Fibroblast of gingiva (primary cell): ENCODE data around the gene ENTR1.
A peak's percentile ranks its signal among the peaks of the same experiment; 100 is the strongest.
"Not testable (repeated sequence)": the region's sequence is repeated elsewhere in the genome, so short reads cannot be mapped to it uniquely, and the experiment has no call there.

Experiments used
- DNase-seq: peaks from one replicate; pipeline ENCODE4 v3.0.0-alpha.2; 2011; ENCODE audit warnings: low read depth

The ENTR1 gene

DNA sequence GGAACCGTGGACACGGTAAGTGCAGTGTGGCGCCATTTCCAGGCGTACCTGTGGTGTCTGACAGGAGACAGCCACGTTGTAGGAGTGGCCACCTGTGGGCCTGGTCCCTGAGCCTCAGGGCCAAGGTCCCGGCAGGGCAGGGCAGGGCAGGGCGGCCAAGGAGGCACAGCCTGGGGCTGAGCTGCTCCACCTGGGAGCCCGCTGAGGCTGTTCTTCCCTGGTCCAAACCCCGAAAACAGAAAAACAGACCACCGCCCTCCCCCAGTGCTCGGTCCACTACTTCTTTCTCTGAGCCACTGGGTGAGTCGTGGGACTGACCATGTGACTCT lies 8.6 kb upstream of the ENTR1 start:
- DNase-seq = no peak

DNA sequence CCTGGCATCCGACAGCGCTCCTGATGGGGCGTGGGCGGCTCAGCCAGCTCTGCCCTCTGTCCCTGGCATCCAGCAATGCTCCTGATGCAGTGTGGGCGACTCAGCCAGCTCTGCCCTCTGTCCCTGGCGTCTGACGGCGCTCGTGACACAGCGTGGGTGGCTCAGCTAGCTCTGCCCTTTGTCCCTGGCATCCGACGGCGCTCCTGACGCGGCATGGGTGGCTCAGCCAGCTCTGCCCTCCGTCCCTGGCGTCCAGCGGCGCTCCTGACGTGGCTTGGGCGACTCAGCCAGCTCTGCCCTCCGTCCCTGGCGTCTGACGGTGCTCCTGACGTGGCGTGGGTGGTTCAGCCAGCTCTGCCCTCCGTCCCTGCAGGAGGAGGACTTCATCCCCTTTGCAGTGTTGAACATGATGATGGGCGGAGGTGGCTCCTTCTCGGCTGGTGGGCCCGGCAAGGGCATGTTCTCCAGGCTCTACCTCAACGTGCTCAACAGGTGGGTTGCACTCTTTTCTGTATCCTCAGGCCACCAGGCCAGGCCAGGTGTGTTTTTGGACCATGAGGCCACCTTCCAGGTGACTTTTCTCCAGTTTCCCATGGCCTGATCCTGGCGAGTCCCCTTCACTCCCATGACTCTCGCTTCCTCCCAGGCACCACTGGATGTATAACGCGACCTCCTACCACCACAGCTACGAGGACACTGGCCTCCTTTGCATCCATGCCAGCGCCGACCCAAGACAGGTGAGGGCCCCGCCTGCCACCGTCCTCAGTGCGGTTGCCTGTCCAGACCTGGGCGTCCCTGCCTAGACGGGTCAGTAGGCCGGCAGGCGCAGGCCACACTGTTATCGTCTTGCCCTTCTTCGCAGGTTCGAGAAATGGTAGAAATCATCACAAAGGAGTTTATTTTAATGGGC lies 8.0 kb upstream of the ENTR1 start:
- DNase-seq = no peak

GRCh38 chr9:136416914-136417313 lies 6.5 kb upstream of the ENTR1 start:
- DNase-seq = no peak

DNA sequence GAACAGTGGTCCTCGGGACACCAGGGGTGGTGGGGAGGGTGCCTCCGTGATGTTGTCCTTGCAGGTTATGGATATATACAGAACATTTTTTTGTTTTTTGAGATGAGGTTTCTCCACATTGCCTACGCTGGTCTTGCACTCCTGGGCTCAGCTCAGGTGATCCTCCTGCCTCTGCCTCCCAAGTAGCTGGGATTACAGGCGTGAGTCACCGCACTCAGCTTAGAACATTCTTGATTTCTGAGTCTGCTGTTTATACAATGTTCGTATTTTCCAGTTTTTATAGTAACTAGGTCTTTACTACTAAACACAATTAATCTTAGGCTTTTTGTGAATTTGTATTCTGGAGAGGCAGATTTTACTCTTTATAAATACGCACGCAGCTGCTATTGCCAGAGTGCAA lies 6.0 kb upstream of the ENTR1 start:
- no peak for DNase-seq

DNA sequence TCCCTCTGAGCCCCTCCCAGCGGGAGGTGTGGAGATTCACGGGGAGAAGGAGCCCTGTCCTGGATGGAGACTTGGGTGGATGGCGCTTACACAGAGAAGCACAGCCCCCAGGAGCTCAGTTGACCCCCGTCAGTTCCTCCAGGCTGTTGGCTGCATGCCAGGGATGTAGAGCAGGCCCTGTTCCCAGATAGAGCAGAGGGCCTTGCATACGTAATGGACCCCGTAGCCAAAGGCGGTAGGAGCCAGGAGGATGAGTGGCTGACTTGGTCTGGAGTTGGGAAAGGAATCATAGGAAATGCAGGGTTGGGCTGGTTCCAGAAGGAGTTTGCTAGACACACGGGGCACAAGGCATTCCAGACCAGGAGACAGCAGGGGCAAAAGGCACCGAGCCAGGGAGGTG lies 2.5 kb upstream of the ENTR1 start:
- no peak for DNase-seq

GRCh38 chr9:136411378-136411777 lies 964 bp upstream of the ENTR1 start:
- DNase-seq = no peak

DNA sequence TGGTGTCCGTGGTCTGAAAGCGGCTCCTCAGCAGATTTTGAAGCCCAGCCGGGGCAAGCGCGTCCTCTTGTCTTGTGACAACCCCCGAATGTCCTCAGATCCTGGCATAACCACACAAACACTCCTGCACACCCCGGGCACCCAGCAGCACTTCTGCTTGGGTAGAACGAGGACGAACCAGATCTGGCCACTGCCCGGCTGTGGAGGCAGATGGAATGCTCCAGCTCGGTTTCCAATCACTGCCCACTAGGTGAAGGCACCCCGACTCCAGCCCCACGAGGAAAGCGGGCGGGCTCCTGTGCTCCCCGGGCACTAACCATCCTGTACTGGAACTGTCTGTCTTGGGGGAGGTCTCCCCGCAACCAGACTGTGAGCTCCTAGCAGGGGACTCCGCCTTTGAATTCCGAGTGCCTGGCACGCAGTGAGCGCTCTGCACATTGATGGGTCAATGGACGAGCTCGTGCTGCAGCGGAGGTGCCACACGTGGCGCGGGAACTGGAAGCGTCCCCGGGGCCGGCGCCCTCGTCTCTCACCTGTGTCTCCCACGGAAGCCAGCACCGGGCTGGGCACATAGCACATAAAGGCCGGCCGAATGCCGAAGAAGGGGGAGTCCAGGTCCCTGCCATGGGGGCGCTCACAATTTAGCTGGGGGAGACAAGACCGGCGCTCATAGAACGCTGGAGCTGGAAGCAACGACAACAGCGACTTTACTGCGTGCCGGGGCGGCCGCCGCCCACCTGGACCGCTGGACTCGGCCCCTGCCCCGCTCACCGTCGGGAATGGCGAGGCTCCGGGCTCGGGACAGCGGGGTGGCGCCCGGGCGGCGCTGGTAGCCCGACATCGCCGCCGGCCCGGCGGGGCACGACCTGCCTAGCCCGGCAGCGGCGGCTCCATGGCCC lies 608 bp downstream of the ENTR1 start:
- peak; percentile 35 for DNase-seq

DNA sequence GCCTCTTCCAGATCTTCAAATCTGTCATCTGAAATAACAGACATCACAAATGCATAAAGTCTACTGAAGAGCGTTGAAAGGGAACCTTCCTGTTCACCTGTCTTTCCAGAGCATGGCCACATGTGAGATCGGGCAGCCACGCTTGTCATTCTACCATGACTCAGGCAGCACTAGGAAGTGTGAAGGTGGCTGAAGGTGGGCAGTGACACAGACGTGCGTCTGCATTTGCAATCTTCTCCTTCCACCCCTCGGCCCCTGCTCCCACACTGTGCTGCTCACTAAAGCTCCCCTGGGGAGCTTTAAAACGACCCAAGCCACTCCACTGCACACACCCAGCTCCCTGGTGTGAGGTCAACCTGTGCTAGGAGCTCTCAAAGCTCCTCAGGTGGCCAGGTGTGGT lies 2.5 kb downstream of the ENTR1 start:
- DNase-seq = no peak

- DNase-seq = not testable (repeated sequence)
Measured at GRCh38 chr9:136407061-136407460, 3.4 kb downstream of the ENTR1 start.

- not testable (repeated sequence) for DNase-seq
Measured at GRCh38 chr9:136405904-136406303, 4.5 kb downstream of the ENTR1 start.

GRCh38 chr9:136405481-136405880 lies 4.9 kb downstream of the ENTR1 start:
- no peak for DNase-seq

- no peak for DNase-seq
Measured at GRCh38 chr9:136404801-136405136, 5.6 kb downstream of the ENTR1 start.

- no peak for DNase-seq
Measured at GRCh38 chr9:136403915-136404800, 6.3 kb downstream of the ENTR1 start.

DNA sequence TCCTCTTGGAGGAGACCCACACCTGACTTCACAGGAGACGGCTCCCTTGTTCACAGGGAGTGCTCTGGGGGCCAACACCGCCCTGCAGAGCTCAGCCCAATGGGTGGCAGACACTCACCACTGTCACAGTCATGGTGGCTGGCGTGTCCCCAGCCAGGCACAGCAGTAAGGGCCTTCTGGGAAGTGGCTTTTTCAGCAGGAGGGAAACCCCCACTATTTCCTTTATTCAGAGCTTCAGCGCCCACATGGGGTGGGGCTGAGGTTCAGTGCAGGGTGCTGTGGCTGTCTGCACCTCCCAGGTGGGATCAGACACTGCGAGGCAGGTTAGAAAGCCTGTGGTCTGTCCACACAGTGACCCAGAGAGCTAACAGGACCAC lies 6.9 kb downstream of the ENTR1 start:
- DNase-seq = no peak

DNA sequence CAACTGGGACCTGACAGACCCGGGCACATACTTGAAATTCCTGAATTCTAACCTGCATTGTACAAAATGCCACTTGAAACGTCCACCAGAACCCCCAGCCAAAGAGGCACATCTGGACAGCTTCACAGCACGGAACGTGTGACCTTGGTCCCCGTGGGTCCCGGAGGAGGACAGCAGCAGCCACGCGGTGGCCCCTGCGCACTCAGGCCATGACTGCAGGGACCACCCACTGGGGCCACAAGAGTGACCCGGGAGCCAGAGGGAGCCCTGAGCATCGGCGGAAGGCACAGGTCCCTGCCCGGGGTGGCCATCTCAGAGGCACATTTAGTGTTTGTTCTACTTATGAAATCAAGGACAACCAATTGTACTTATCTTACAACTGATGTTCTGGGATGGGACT lies 8.3 kb downstream of the ENTR1 start:
- DNase-seq = no peak

- DNase-seq = no peak
Measured at GRCh38 chr9:136401173-136401922, 9.1 kb downstream of the ENTR1 start.

DNA sequence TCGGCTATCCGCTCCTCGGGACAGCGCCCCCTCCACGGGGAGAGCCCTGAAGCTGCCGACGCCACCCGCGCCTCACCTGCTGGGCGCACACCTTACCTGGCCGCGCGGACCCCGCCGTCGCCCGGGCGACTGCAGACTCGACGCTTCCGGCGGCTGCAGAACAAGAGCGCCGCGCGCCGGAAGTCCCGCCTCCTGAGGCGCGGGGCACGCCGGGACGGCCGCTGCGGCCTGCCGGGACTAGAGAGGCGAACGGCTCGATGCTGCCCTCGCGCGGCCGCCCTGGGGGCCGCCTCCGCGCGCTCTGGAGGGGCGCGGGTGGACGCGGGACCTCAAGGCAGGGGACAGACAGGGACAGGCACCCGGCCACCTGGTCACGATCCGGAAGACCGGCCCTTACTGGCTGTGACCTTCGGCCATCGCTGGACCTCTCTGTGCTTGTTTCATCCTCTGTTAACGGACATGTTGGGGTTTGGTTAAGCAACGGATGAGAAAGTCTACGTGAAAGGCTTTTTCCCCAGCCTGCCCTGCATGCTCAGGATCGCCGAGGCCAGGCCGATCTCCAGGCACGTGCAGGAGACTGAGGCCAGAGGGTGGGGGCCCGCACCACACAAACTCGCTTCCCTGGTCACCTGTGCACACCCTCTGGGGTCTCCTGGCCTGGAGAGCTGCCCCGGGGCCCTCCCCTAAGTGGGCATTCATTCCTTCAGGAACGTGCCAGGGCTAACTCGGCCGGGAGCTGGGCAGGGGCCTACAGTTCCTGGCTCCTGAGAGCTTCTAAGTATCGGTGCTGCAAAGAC lies 10.2 kb downstream of the ENTR1 start, which contains the start of gene SNAPC4:
TSS of gene SNAPC4 (minus strand) at position 133 of the 797 bp plus-strand sequence. CDS start 1,742 bp downstream, outside the sequence.
- peak; percentile 78 for DNase-seq

DNA sequence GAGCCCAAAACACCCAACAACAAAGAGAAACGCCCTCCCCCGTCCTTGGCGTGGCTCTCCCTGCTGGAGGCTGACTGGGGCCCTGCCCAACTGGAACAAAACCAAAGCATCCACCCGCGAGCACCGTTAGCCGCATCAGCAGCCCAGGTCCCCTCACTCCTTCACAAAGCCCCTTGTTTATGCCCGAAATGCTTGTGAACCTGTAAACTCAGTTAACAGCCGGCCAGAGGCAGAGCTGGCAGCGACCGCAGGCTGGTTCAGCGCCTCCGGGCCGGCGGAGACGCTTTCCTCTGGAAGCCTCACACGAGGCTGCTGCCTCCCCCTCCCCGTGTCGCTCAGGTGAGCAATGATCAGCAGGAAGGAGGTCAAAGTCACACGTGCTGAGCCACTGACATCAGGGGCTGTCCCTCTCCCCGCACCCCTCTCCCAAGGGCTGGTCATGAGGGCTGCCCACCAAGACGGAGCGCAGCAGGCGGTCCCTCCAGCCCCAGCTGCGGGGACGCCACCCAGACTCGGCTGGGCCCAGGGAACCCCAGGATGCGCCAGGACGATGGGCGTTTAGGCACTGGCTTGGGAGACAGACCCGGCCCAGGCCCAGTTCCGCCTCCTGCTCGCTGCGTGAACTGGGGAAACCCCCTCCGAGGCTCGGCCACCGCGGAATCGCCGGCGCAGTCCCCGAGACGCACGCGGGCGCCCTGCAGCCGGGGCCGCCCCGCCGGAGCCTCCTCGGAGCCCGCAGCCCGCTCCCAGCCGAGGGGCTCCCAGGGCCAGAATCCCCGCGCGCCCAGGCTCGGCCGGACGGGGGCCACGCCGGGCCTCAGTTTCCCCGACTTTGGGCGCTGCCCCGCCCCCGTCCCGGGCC lies 11.0 kb downstream of the ENTR1 start:
- no peak for DNase-seq

DNA sequence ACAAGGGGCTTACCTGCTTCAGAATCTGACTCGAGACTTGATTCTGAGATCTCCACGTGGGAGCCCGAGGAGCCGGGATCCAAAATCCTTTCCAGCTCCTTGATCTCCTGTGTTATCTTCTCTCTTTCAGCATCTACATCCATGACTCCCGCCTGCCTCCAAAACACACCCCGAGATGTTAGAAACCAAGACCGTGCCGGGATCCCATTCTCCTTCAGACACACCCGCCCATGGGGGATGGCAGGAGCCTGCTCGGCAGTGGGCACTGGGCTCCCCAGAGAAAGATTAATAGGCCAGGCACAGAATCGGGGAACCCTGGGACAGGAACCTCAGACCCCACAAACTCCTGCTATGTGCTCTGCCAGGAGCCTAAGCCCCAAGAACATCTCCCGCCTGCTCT lies 12.1 kb downstream of the ENTR1 start:
- DNase-seq = no peak

DNA sequence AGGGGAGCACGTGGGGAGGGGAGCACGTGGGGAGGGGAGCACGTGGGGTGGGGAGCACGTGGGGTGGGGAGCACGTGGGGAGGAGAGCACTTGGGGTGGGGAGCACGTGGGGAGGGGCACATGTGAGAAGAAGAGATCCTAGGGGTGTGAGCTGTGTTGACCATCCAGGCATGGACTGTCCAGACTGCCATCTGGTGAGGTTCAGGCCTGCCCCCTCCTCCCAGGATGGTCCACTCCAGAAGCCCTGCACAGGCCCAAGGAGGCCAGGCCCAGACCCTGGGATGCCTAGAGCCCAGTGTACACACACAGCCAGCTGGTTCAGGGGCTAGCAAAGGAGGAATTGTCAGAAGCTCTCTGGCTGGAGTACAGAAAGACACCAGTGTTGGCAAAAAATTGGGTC lies 12.8 kb downstream of the ENTR1 start:
- DNase-seq = no peak
